Measurements from ENCODE around the gene ZSCAN5B. TPM values are rescaled to one million over a fixed set of nuclear protein-coding genes. Genes with fewer than 3 reads are reported as not detected.

ZSCAN5B gene
- total RNA-seq, 1 experiment from 2014 or later = not detected

DNA sequence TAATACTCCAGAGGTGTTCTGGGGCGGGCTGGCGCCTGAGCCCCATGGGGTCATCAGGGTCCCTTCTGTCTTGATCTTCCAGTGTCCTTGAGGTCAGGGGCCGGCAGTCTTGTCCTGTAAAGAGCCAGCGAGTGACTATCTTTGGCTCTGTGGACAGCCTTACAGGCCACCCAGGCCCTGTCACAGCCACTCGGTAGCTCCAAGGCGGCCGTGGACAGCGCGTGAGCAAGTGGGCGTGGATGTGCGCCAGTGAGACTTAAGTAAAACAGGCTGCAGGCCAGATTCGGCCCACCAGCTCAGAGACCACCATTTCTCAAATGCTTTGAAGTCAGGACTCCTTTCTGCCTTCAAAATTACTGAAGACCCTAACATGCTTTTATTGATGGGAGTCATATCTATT is 52.8 kb downstream of the ZSCAN5B start:
- H2BK12ac ChIP-seq (ENCODE audit: insufficient read length, low read depth, low read length) = no peak overlapping the region
- H3K27me3 Mint-ChIP-seq (ENCODE audit: low read depth) = no peaks in the 10 kb centered on the region
- H3K27ac Mint-ChIP-seq = no peak overlapping the region
- H2BK120ac ChIP-seq (ENCODE audit: low read depth, low read length, poor library complexity, severe bottlenecking) = no peak overlapping the region
- no peak overlapping the region for H3K4me2 ChIP-seq (ENCODE audit: insufficient read depth, insufficient read length, low read length)
- no peaks in the 10 kb centered on the region; the same call in 1 of the 2 replicates for H3K4me1 ChIP-seq (ENCODE audit: insufficient read depth, low read length)
- H3K27ac ChIP-seq (ENCODE audit: insufficient read length, low read depth, low read length) = no peak overlapping the region
- peaks cover 6% of the 10 kb centered on the region for H4K20me1 ChIP-seq (ENCODE audit: control insufficient read depth, insufficient read depth, insufficient read length)
- H4K91ac ChIP-seq (ENCODE audit: insufficient read length, low read depth, low read length) = no peak overlapping the region
- no peak overlapping the region for H3K14ac ChIP-seq (ENCODE audit: insufficient read depth, low read length)
- no peak for TF ChIP-seq CTCF (conservative IDR thresholded peaks at IDR 0.05)
- peaks cover 17 to 26% (median 26%) of the 10 kb centered on the region in 3 experiments for H3K36me3 Mint-ChIP-seq (ENCODE audit: insufficient read depth in 1 of 3, low read depth in 3 of 3)
- no peak overlapping the region for H2BK15ac ChIP-seq (ENCODE audit: low read depth, low read length)
- peaks cover 7% of the 10 kb centered on the region; the same call in 1 of the 2 replicates for H3K79me2 ChIP-seq (ENCODE audit: insufficient read depth, low read length)
- DNase-seq = no peak
- no peak overlapping the region for H4K5ac ChIP-seq (ENCODE audit: insufficient read length, low read depth, low read length)
- WGBS (ENCODE audit: extremely low coverage, insufficient read length, low lambda C conversion rate) = no CpG with 5 or more reads among the region's 12 CpGs
- H3K56ac ChIP-seq (ENCODE audit: insufficient read length, low read depth, low read length) = no peak overlapping the region
- no peaks in the 10 kb centered on the region for H3K79me1 ChIP-seq (ENCODE audit: insufficient read depth, low read depth, low read length, poor library complexity, severe bottlenecking)
- H3K9ac ChIP-seq (ENCODE audit: extremely low read depth, insufficient read length, low read length) = no peak overlapping the region
- peaks cover 13% of the 10 kb centered on the region for H3K23me2 ChIP-seq (ENCODE audit: insufficient read length, low read depth, low read length, poor library complexity, severe bottlenecking)
- H2BK20ac ChIP-seq (ENCODE audit: low read depth, low read length, poor library complexity, severe bottlenecking) = no peak overlapping the region
- no peak overlapping the region for H3T11ph ChIP-seq (ENCODE audit: low read length)
- no peaks in the 10 kb centered on the region for H3K9me3 ChIP-seq (ENCODE audit: control insufficient read depth, low read depth, low read length)
- no peak overlapping the region for H2AK5ac ChIP-seq (ENCODE audit: insufficient read length, low read length)
- no peak overlapping the region for H3K18ac ChIP-seq (ENCODE audit: insufficient read length, low read depth, low read length)
- no peak overlapping the region for H4K8ac ChIP-seq (replicated peaks; ENCODE audit: insufficient read length, low read depth, low read length)
- no peaks in the 10 kb centered on the region for H3K27me3 ChIP-seq (ENCODE audit: insufficient read depth, low read length)
- no peak overlapping the region for H3K23ac ChIP-seq (ENCODE audit: insufficient read length, low read depth, low read length)
- H3K9me3 Mint-ChIP-seq = no peaks in the 10 kb centered on the region
- no peak overlapping the region for H3K4ac ChIP-seq (ENCODE audit: low read depth, low read length)
- H3K4me1 Mint-ChIP-seq = peaks cover 11 to 15% of the 10 kb centered on the region in 2 experiments
- H3K4me3 Mint-ChIP-seq = no peak overlapping the region
- H2BK5ac ChIP-seq (ENCODE audit: insufficient read length, low read length) = no peak overlapping the region
- H2AFZ ChIP-seq (ENCODE audit: low read length) = no peak overlapping the region

All from H9 (cell line).